MV-4-11 (cell line): ENCODE measurements around the gene EPB42.
"Not testable (repeated sequence)": the region's sequence is repeated elsewhere in the genome, so short reads cannot be mapped to it uniquely, and the experiment has no call there.

ENCODE experiments used
- DNase-seq: peaks from one replicate; lab custom pipeline; 2025; lab: John Stamatoyannopoulos, UW

The EPB42 gene

GRCh38 chr15:43185157-43186002 is 35.4 kb downstream of the EPB42 start, which contains the start of gene CCNDBP1:
CCNDBP1 (plus strand) TSS chr15:43185403; CDS start chr15:43185499, 96 bp downstream.
- DNase-seq = peak; percentile 93

GRCh38 chr15:43184407-43185124 is 36.3 kb downstream of the EPB42 start:
- DNase-seq = no peak

GRCh38 chr15:43183270-43183669 is 37.5 kb downstream of the EPB42 start:
- no peak for DNase-seq

- not testable (repeated sequence) for DNase-seq
Observed at GRCh38 chr15:43177147-43177546, 43.7 kb downstream of the EPB42 start.

GRCh38 chr15:43175656-43176309 is 45.0 kb downstream of the EPB42 start:
- DNase-seq = not testable (repeated sequence)

GRCh38 chr15:43169888-43170287 is 50.9 kb downstream of the EPB42 start:
- no peak for DNase-seq

GRCh38 chr15:43168192-43169107 is 52.4 kb downstream of the EPB42 start:
- DNase-seq = no peak

- not testable (repeated sequence) for DNase-seq
Observed at GRCh38 chr15:43167261-43167660, 53.6 kb downstream of the EPB42 start.

- DNase-seq = no peak
Observed at GRCh38 chr15:43165801-43166325, 55.0 kb downstream of the EPB42 start.

- DNase-seq = peak; percentile 54
Observed at GRCh38 chr15:43153269-43153668, 67.5 kb downstream of the EPB42 start.

GRCh38 chr15:43151688-43152087 is 69.1 kb downstream of the EPB42 start:
- DNase-seq = no peak

- peak; percentile 21 for DNase-seq
Observed at GRCh38 chr15:43150191-43150929, 70.5 kb downstream of the EPB42 start.
